A673 (cell line): ENCODE data around the gene PPP1R13B. TPM values are rescaled to one million over a fixed set of nuclear protein-coding genes. Genes with fewer than 3 reads are reported as not detected.

Experiments
- BruUV-seq: library from RNA; stranded (reverse); fragments of 400-500 nt; replicated peaks from 2 replicates; lab custom pipeline; 2021; lab: Mats Ljungman, UMichigan
- CTCF ChIA-PET: fragments of 300-600 bp; sonication (Branson Sonifier 250); formaldehyde crosslinking; loops from one replicate; lab custom pipeline; 2022; ENCODE audit warnings: antibody characterized with exemption; lab: Charles Lee
- POLR2A ChIA-PET: fragments of 300-600 bp; sonication (Branson Sonifier 250); formaldehyde crosslinking; loops from one replicate; lab custom pipeline; 2022; ENCODE audit warnings: antibody characterized with exemption; ENCODE audit not compliant: low non-redundant PET; lab: Charles Lee
- DNase-seq: peaks from one replicate; pipeline ENCODE4 v3.0.0-alpha.2; 2015; ENCODE audit warnings: low spot score
- H3K27ac ChIP-seq: fragments of 200-600 bp; sonication (generic); 2 replicates; pipeline ENCODE4 v1.5.1; 2016; ENCODE audit warnings: mixed run types, low read depth, mild to moderate bottlenecking, mixed read lengths, antibody characterized with exemption, low read length; ENCODE audit not compliant: poor library complexity, severe bottlenecking
- H3K27me3 ChIP-seq: fragments of 200-600 bp; sonication (generic); replicated peaks from 2 replicates; pipeline ENCODE4 v1.6.1; 2017; ENCODE audit warnings: mixed run types, low read depth, mild to moderate bottlenecking, mixed read lengths, antibody characterized with exemption, low read length; ENCODE audit not compliant: insufficient read depth, poor library complexity
- H3K36me3 ChIP-seq: fragments of 200-600 bp; sonication (generic); 2 replicates; pipeline ENCODE4 v1.6.1; 2016; ENCODE audit warnings: mixed run types, mild to moderate bottlenecking, mixed read lengths, antibody characterized with exemption, low read length; ENCODE audit not compliant: insufficient read depth, poor library complexity, severe bottlenecking
- H3K4me1 ChIP-seq: fragments of 200-600 bp; sonication (generic); 2 replicates; pipeline ENCODE4 v1.6.1; 2017; ENCODE audit warnings: mixed run types, mild to moderate bottlenecking, mixed read lengths, antibody characterized with exemption, low read length; ENCODE audit not compliant: insufficient read depth, poor library complexity, severe bottlenecking
- H3K4me3 ChIP-seq: fragments of 200-600 bp; sonication (generic); 2 replicates; pipeline ENCODE4 v1.5.1; 2016; ENCODE audit warnings: low read depth, mixed run types, mild to moderate bottlenecking, mixed read lengths, low read length; ENCODE audit not compliant: poor library complexity, severe bottlenecking
- H3K9me3 ChIP-seq: fragments of 200-600 bp; sonication (generic); 2 replicates; pipeline ENCODE4 v1.6.1; 2016; ENCODE audit warnings: mixed run types, low read depth, mild to moderate bottlenecking, mixed read lengths, antibody characterized with exemption, low read length; ENCODE audit not compliant: poor library complexity, severe bottlenecking
- CTCF ChIP-seq: fragments of 300-800, 200-600 bp; sonication (generic); conservative IDR thresholded peaks from 2 replicates; pipeline ENCODE4 v1.5.1; 2017; ENCODE audit warnings: low read depth, mild to moderate bottlenecking, antibody characterized with exemption, low read length, moderate library complexity, mixed read lengths
- EZH2 ChIP-seq: fragments of 200-600 bp; sonication (generic); IDR thresholded peaks from 2 replicates; pipeline ENCODE4 v1.6.1; 2017; ENCODE audit warnings: borderline replicate concordance, low read depth, mild to moderate bottlenecking, mixed read lengths, antibody characterized with exemption, low read length; ENCODE audit not compliant: poor library complexity, severe bottlenecking
- intact Hi-C: fragments of 100-400 bp; cut with micrococcal nuclease; formaldehyde crosslinking; loops from one replicate; pipeline ENCODE4 v1.10.0; 2022; ENCODE audit not compliant: unreplicated experiment
- total RNA-seq: library from RNA; stranded (reverse); gene quantifications from 2 replicates; pipeline ENCODE4 v1.2.3, GENCODE V29; 2021

The PPP1R13B gene
- total RNA-seq, 1 experiment from 2014 or later: 4.8 TPM

- intact Hi-C loops: no loop called here
- CTCF ChIA-PET: no interaction called here
- H3K27me3 ChIP-seq: no peaks in the 10 kb centered on the region
- no peak overlapping the region for H3K27ac ChIP-seq
- H3K36me3 ChIP-seq: no peaks in the 10 kb centered on the region
- H3K9me3 ChIP-seq: no peaks in the 10 kb centered on the region
- BruUV-seq: no TSS peak
- DNase-seq: no peak
- no peak for TF ChIP-seq CTCF
- TF ChIP-seq EZH2: no peak
- no peak overlapping the region for H3K4me3 ChIP-seq
- POLR2A ChIA-PET: interaction anchor here (0.5 kb wide), 1 partner anchor 331 kb away, joined by 3 read pairs; no protein-coding TSS in a partner anchor
- peaks cover 5% of the 10 kb centered on the region for H3K4me1 ChIP-seq
These were observed 89.2 kb downstream of the PPP1R13B start for GRCh38 chr14:103758059-103758776.

GRCh38 chr14:103755060-103755459, 92.3 kb downstream of the PPP1R13B start:
- BruUV-seq: no TSS peak

GRCh38 chr14:103753774-103754173, 93.6 kb downstream of the PPP1R13B start:
- no peak for TF ChIP-seq EZH2
- no peak for TF ChIP-seq CTCF
- DNase-seq: no peak
- BruUV-seq: no TSS peak
- Histone ChIP-seq H3K9me3 (no peaks in the 10 kb centered on the region), H3K4me1 (peaks cover 10% of the 10 kb centered on the region), H3K36me3 (no peaks in the 10 kb centered on the region), H3K27ac (no peak overlapping the region), H3K27me3 (no peaks in the 10 kb centered on the region), H3K4me3 (no peak overlapping the region)
- intact Hi-C loops: no loop called here
- POLR2A ChIA-PET: no interaction called here
- CTCF ChIA-PET: no interaction called here

More at GRCh38 chr14:103755060-103755459, 92.3 kb downstream of the PPP1R13B start:
- no peaks in the 10 kb centered on the region for H3K27me3 ChIP-seq
- TF ChIP-seq EZH2 (no peak), CTCF (no peak)
- no peaks in the 10 kb centered on the region for H3K36me3 ChIP-seq
- H3K27ac ChIP-seq: no peak overlapping the region
- intact Hi-C loops: no loop called here
- no peak overlapping the region for H3K4me3 ChIP-seq
- DNase-seq: no peak
- peaks cover 10% of the 10 kb centered on the region for H3K4me1 ChIP-seq
- no peaks in the 10 kb centered on the region for H3K9me3 ChIP-seq
- POLR2A ChIA-PET: no interaction called here
- CTCF ChIA-PET: no interaction called here
